Measurements from ENCODE around the gene ALG11. TPM values are rescaled to one million over a fixed set of nuclear protein-coding genes. Genes with fewer than 3 reads are reported as not detected.

ALG11 gene
- polyA plus RNA-seq, 1 donor from 2014 or later: 29.2 TPM

DNA sequence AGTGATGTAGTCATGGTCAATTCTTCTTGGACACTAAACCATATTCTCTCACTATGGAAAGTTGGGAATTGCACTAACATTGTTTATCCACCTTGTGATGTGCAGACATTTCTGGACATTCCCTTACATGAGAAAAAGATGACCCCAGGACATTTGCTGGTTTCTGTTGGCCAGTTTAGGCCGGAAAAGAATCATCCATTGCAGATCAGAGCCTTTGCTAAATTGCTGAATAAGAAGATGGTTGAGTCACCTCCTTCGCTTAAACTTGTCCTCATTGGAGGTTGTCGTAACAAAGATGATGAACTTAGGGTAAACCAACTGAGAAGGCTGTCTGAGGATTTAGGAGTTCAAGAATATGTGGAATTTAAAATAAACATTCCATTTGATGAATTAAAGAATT, 12.3 kb downstream of the ALG11 start, which contains the start of gene UTP14C (continued):
- TF ChIP-seq CTCF (IDR thresholded peaks at IDR 0.05; ENCODE audit: poor library complexity, severe bottlenecking) (no peak), MXI1 (conservative IDR thresholded peaks at IDR 0.05; ENCODE audit: poor library complexity, severe bottlenecking) (no peak)

DNA sequence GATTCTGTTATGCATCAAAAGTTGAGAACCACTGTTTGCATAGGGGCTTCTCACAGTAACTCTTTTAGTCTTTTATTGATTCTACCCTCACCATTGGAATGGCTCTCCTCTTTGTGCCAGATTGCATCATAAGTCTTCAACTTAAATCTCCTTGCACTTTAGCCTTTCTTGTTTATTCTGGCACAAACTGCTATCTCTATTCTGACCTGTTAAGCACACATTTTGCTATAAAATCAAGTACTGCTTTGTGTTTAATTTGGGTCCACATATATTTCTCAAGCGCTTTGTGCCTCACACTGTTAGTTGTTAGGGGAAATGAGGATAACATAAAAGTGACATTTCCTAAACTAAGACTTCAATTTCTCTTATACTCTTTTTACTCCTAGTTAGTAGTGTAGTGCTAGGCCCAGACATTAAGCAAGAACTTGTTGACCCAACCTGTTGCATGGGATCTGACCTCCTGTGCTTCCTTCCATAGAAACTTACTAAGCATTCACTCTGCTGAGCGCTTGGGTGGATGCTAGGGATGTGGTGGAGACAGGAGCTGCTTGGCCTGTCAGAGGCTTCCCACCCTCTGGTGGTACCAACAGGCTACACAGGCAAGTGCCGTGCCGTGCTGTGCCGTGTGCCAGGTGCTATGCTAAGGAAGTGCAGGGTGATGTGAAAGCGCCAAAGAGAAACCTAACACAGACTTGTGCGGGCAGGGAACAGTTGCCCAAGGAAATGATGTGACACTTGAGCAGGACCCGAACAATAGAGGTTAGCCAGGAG, 13.5 kb downstream of the ALG11 start:
- H3K36me3 ChIP-seq (ENCODE audit: insufficient read depth, low read length): no peaks in the 10 kb centered on the region
- H3K27me3 ChIP-seq (ENCODE audit: insufficient read depth, low read depth, low read length): no peaks in the 10 kb centered on the region
- no peaks in the 10 kb centered on the region for H3K9me2 ChIP-seq (ENCODE audit: insufficient read depth, low read length)
- no peak overlapping the region for H3K9ac ChIP-seq (ENCODE audit: low read length)
- H3K4me2 ChIP-seq (ENCODE audit: low read length): no peak overlapping the region
- H3K9me3 ChIP-seq (ENCODE audit: low read length): peaks cover 4% of the 10 kb centered on the region
- no peak overlapping the region for H2AFZ ChIP-seq (ENCODE audit: low read depth, low read length)
- no peak for TF ChIP-seq EZH2 (IDR thresholded peaks at IDR 0.05; ENCODE audit: borderline replicate concordance, insufficient read depth, low read length, poor library complexity, severe bottlenecking)
- TF ChIP-seq CTCF (IDR thresholded peaks at IDR 0.05; ENCODE audit: poor library complexity, severe bottlenecking): no peak
- TF ChIP-seq, protein P1, sequence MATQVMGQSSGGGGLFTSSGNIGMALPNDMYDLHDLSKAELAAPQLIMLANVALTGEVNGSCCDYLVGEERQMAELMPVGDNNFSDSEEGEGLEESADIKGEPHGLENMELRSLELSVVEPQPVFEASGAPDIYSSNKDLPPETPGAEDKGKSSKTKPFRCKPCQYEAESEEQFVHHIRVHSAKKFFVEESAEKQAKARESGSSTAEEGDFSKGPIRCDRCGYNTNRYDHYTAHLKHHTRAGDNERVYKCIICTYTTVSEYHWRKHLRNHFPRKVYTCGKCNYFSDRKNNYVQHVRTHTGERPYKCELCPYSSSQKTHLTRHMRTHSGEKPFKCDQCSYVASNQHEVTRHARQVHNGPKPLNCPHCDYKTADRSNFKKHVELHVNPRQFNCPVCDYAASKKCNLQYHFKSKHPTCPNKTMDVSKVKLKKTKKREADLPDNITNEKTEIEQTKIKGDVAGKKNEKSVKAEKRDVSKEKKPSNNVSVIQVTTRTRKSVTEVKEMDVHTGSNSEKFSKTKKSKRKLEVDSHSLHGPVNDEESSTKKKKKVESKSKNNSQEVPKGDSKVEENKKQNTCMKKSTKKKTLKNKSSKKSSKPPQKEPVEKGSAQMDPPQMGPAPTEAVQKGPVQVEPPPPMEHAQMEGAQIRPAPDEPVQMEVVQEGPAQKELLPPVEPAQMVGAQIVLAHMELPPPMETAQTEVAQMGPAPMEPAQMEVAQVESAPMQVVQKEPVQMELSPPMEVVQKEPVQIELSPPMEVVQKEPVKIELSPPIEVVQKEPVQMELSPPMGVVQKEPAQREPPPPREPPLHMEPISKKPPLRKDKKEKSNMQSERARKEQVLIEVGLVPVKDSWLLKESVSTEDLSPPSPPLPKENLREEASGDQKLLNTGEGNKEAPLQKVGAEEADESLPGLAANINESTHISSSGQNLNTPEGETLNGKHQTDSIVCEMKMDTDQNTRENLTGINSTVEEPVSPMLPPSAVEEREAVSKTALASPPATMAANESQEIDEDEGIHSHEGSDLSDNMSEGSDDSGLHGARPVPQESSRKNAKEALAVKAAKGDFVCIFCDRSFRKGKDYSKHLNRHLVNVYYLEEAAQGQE (IDR thresholded peaks at IDR 0.05; ENCODE audit: borderline replicate concordance): no peak
- no peak for TF ChIP-seq TAF1 (IDR thresholded peaks at IDR 0.05; ENCODE audit: low read depth)
- TF ChIP-seq MXI1 (conservative IDR thresholded peaks at IDR 0.05; ENCODE audit: poor library complexity, severe bottlenecking): no peak
- no peak for TF ChIP-seq EP300 (conservative IDR thresholded peaks at IDR 0.05; ENCODE audit: poor library complexity, severe bottlenecking)
- no peak for TF ChIP-seq SMC3 (conservative IDR thresholded peaks at IDR 0.05; ENCODE audit: poor library complexity)
- no peak for TF ChIP-seq RAD21 (conservative IDR thresholded peaks at IDR 0.05)
- TF ChIP-seq POLR2AphosphoS5 (IDR thresholded peaks at IDR 0.05): no peak
- no peak overlapping the region for H3K4me3 ChIP-seq (ENCODE audit: low read length)
- no peaks in the 10 kb centered on the region for H3K79me2 ChIP-seq (replicated peaks; ENCODE audit: insufficient read depth, low read length)
- H4K20me1 ChIP-seq (ENCODE audit: insufficient read depth): no peaks in the 10 kb centered on the region
- no peaks in the 10 kb centered on the region for H3F3A ChIP-seq (ENCODE audit: insufficient read depth, low read length, poor library complexity, severe bottlenecking)
- no peak overlapping the region for H3K27ac ChIP-seq (ENCODE audit: low read length)
